ENCODE results near the gene NSUN2.

DNA sequence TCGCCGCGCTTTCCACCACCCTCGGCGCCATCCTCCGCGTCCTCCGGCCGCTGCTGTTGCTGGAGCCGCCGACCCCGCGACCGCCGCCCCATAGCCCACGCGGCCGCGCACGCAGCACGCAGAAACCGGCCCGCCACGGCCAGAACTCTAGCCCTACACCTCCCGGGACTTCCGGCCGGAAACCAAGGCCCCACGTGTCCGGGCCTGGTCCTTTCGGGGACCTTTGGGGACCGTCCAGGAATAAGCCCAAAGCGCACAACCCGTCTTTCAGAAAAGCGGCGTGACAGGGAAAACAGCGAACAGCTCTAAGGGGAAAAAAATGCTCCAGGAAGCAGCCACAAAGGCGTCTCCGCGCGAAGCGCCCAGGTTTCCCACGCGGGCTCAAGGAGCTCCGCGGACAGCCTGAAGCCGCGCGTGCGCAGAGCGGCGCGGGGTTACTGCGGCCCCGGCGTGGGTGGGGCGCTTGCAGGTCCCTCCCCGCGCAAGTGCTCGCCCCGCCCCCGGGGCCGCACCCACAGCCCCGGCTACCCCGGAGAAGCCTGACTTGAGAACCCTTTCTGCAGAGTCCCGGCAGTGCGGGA is at the start of gene NSUN2, which contains the start of gene SRD5A1:
- TF ChIP-seq, protein P1, sequence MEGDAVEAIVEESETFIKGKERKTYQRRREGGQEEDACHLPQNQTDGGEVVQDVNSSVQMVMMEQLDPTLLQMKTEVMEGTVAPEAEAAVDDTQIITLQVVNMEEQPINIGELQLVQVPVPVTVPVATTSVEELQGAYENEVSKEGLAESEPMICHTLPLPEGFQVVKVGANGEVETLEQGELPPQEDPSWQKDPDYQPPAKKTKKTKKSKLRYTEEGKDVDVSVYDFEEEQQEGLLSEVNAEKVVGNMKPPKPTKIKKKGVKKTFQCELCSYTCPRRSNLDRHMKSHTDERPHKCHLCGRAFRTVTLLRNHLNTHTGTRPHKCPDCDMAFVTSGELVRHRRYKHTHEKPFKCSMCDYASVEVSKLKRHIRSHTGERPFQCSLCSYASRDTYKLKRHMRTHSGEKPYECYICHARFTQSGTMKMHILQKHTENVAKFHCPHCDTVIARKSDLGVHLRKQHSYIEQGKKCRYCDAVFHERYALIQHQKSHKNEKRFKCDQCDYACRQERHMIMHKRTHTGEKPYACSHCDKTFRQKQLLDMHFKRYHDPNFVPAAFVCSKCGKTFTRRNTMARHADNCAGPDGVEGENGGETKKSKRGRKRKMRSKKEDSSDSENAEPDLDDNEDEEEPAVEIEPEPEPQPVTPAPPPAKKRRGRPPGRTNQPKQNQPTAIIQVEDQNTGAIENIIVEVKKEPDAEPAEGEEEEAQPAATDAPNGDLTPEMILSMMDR (IDR thresholded peaks at IDR 0.05), result no peak
- peak in 1 of 2 donors; percentile 51 for TF ChIP-seq POLR2A (IDR thresholded peaks at IDR 0.05)

Measured in thyroid gland (tissue), 4 donors.